Measurements from ENCODE around the gene SLC25A47.
"Not testable (repeated sequence)": the region's sequence is repeated elsewhere in the genome, so short reads cannot be mapped to it uniquely, and the experiment has no call there.

SLC25A47 gene

GRCh38 chr14:100325231-100325632 lies 2.1 kb downstream of the SLC25A47 start:
- DNase-seq (ENCODE audit: low read depth in 2 of 2): no peak

- DNase-seq (ENCODE audit: low read depth in 2 of 2): no peak
These were observed 2.8 kb downstream of the SLC25A47 start for GRCh38 chr14:100325958-100326357.

GRCh38 chr14:100327128-100327527 lies 4.0 kb downstream of the SLC25A47 start:
- DNase-seq (ENCODE audit: low read depth in 2 of 2): no peak

- DNase-seq (ENCODE audit: low read depth in 2 of 2): no peak
These were observed 5.5 kb downstream of the SLC25A47 start for GRCh38 chr14:100328495-100329163.

GRCh38 chr14:100329233-100330006 lies 6.3 kb downstream of the SLC25A47 start:
- DNase-seq (ENCODE audit: low read depth in 2 of 2): no peak

- DNase-seq (ENCODE audit: low read depth in 2 of 2): no peak
These were observed 6.8 kb downstream of the SLC25A47 start for GRCh38 chr14:100330007-100330344.

- DNase-seq (ENCODE audit: low read depth in 2 of 2): no peak
These were observed 7.3 kb downstream of the SLC25A47 start for GRCh38 chr14:100330388-100330931.

- DNase-seq (ENCODE audit: low read depth in 2 of 2): no peak
These were observed 9.0 kb downstream of the SLC25A47 start for GRCh38 chr14:100332071-100332639.

- no peak for DNase-seq (ENCODE audit: low read depth in 2 of 2)
These were observed 9.7 kb downstream of the SLC25A47 start for GRCh38 chr14:100332797-100333196.

GRCh38 chr14:100333311-100333710 lies 10.2 kb downstream of the SLC25A47 start:
- no peak for DNase-seq (ENCODE audit: low read depth in 2 of 2)

GRCh38 chr14:100333827-100334226 lies 10.7 kb downstream of the SLC25A47 start:
- DNase-seq (ENCODE audit: low read depth in 2 of 2): no peak

GRCh38 chr14:100334904-100335303 lies 11.8 kb downstream of the SLC25A47 start:
- DNase-seq (ENCODE audit: low read depth in 2 of 2): no peak

- no peak for DNase-seq (ENCODE audit: low read depth in 2 of 2)
These were observed 13.7 kb downstream of the SLC25A47 start for GRCh38 chr14:100336618-100337530.

- DNase-seq (ENCODE audit: low read depth in 2 of 2): no peak
These were observed 16.8 kb downstream of the SLC25A47 start for GRCh38 chr14:100339766-100340422.

- no peak for DNase-seq (ENCODE audit: low read depth in 2 of 2)
These were observed 17.3 kb downstream of the SLC25A47 start for GRCh38 chr14:100340423-100340813.

GRCh38 chr14:100341301-100342031 lies 18.3 kb downstream of the SLC25A47 start:
- no peak for DNase-seq (ENCODE audit: low read depth in 2 of 2)

GRCh38 chr14:100342195-100342594 lies 19.1 kb downstream of the SLC25A47 start:
- no peak for DNase-seq (ENCODE audit: low read depth in 2 of 2)

- DNase-seq (ENCODE audit: low read depth in 2 of 2): not testable (repeated sequence)
These were observed 19.7 kb downstream of the SLC25A47 start for GRCh38 chr14:100342826-100343225.

GRCh38 chr14:100344657-100345056 lies 21.5 kb downstream of the SLC25A47 start:
- DNase-seq (ENCODE audit: low read depth in 2 of 2): not testable (repeated sequence)

GRCh38 chr14:100345711-100346110 lies 22.6 kb downstream of the SLC25A47 start:
- no peak for DNase-seq (ENCODE audit: low read depth in 2 of 2)

All from stimulated activated CD4-positive, alpha-beta T cell treated with anti-CD3 and anti-CD28 coated beads, Interleukin-12 subunit alpha, Interleukin-12 subunit beta, amount 100 ng/mL, for 24 hours (primary cell).